GM12878 (cell line): ENCODE measurements around the gene CALHM1. TPM values are rescaled to one million over a fixed set of nuclear protein-coding genes. Genes with fewer than 3 reads are reported as not detected.

Source experiments
- ATAC-seq: fragments of 200-7000 bp; cut with Tn5 transposase; 3 replicates; pipeline ENCODE4 v1.9.1; 2020; ENCODE audit warnings: mild to moderate bottlenecking, moderate library complexity
- BruUV-seq: library from RNA; stranded (reverse); fragments of 400-500 nt; replicated peaks from 2 replicates; lab custom pipeline; 2021; lab: Mats Ljungman, UMichigan
- CTCF ChIA-PET: fragments of 300-600 bp; sonication (Branson Sonifier 250); formaldehyde crosslinking; extraction: SDS; loops from one replicate; lab custom pipeline; 2021; ENCODE audit warnings: inconsistent platforms; lab: Yijun Ruan, JAX
- POLR2A ChIA-PET: fragments of 350-600 bp; formaldehyde crosslinking; extraction: SDS; loops from one replicate; lab custom pipeline; 2021; ENCODE audit warnings: inconsistent platforms; lab: Charles Lee
- RAD21 ChIA-PET: fragments of 300-600 bp; sonication (Branson Sonifier 250); formaldehyde crosslinking; loops from one replicate; lab custom pipeline; 2023; ENCODE audit warnings: antibody characterized with exemption; ENCODE audit not compliant: unreplicated experiment; lab: Charles Lee
- SMC1A ChIA-PET: fragments of 300-600 bp; sonication (Branson Sonifier 250); formaldehyde crosslinking; loops from one replicate; lab custom pipeline; 2023; ENCODE audit not compliant: unreplicated experiment, uncharacterized antibody; lab: Charles Lee
- DNase-seq: peaks from one replicate; pipeline ENCODE4 v3.0.0-alpha.2; 2011; ENCODE audit warnings: low read depth, low spot score
- FAIRE-seq: peaks from 3 replicates; lab custom pipeline; 2011; peaks lifted over from hg19 to GRCh38; lab: Jason Lieb, UNC
- H2AFZ ChIP-seq: 2 replicates; pipeline ENCODE4 v1.6.0; 2011; ENCODE audit warnings: low read depth, low read length, control low read depth; ENCODE audit not compliant: control insufficient read depth
- H3K27ac ChIP-seq: 2 replicates; pipeline ENCODE4 v1.5.1; 2011; ENCODE audit warnings: control low read depth; ENCODE audit not compliant: control insufficient read depth, insufficient read depth
- H3K27me3 ChIP-seq, 2 experiments: replicated peaks in 1 of 2; 2 replicates each; pipeline versions ENCODE4 v1.6.0 to v1.6.1; 2011; ENCODE audit warnings: low read length in 1 of 2; ENCODE audit not compliant: control insufficient read depth in 2 of 2, insufficient read depth in 2 of 2
- H3K36me3 ChIP-seq, 2 experiments: 2 replicates each; pipeline ENCODE4 v1.5.1; 2011; ENCODE audit warnings: low read length in 1 of 2; ENCODE audit not compliant: control insufficient read depth in 2 of 2, insufficient read depth in 2 of 2
- H3K4me1 ChIP-seq: 2 replicates; pipeline ENCODE4 v1.6.1; 2011; ENCODE audit warnings: mild to moderate bottlenecking, low read length, moderate library complexity, mixed read lengths; ENCODE audit not compliant: control insufficient read depth, insufficient read depth
- H3K4me2 ChIP-seq: 2 replicates; pipeline ENCODE4 v1.6.0; 2011; ENCODE audit warnings: control low read depth; ENCODE audit not compliant: control insufficient read depth, insufficient read depth
- H3K4me3 ChIP-seq: fragments of 200-600 bp; sonication (generic); 2 replicates; pipeline ENCODE4 v1.5.1; 2016
- H3K79me2 ChIP-seq: 2 replicates; pipeline ENCODE4 v1.6.0; 2011; ENCODE audit warnings: low read length; ENCODE audit not compliant: control insufficient read depth, insufficient read depth
- H3K9ac ChIP-seq: 2 replicates; pipeline ENCODE4 v1.8.0; 2011; ENCODE audit warnings: low read length, control low read depth, mixed read lengths; ENCODE audit not compliant: control insufficient read depth, insufficient read depth
- H3K9me3 ChIP-seq: replicated peaks from 3 replicates; pipeline ENCODE4 v1.5.1; 2011; ENCODE audit warnings: mild to moderate bottlenecking, low read length; ENCODE audit not compliant: control insufficient read depth, insufficient read depth
- H4K20me1 ChIP-seq: 2 replicates; pipeline ENCODE4 v1.6.0; 2011; ENCODE audit not compliant: control insufficient read depth, insufficient read depth
- ASH2L ChIP-seq: fragments of 300-600, 200-600 bp; sonication (generic); IDR thresholded peaks from 2 replicates; pipeline ENCODE4 v1.6.1; 2017; ENCODE audit warnings: low read depth, mild to moderate bottlenecking, borderline replicate concordance
- BCLAF1 ChIP-seq: fragments of 450-650 bp; IDR thresholded peaks from 2 replicates; pipeline ENCODE4 v1.6.1; 2017; ENCODE audit warnings: antibody characterized with exemption, mild to moderate bottlenecking, moderate library complexity
- CHD1 ChIP-seq: IDR thresholded peaks from 2 replicates; pipeline ENCODE4 v1.6.1; 2012; ENCODE audit warnings: low read depth, low read length, improper control_type of control experiment
- CREM ChIP-seq: IDR thresholded peaks from 2 replicates; pipeline ENCODE4 v1.6.1; 2014; ENCODE audit warnings: antibody characterized with exemption, low read depth
- CUX1 ChIP-seq: IDR thresholded peaks from 2 replicates; pipeline ENCODE4 v1.6.1; 2012; ENCODE audit warnings: improper control_type of control experiment, low read depth, low read length; ENCODE audit not compliant: insufficient replicate concordance
- EGR1 ChIP-seq, 2 experiments: IDR thresholded peaks; 1 replicate in 1 of 2; 2 replicates in 1 of 2; pipeline ENCODE4 v1.6.1; 2011 to 2012; ENCODE audit warnings: low read depth in 2 of 2, low read length in 2 of 2, borderline replicate concordance in 1 of 2, mild to moderate bottlenecking in 1 of 2, moderate library complexity in 1 of 2
- ELK1 ChIP-seq: IDR thresholded peaks from 2 replicates; pipeline ENCODE4 v1.6.1; 2012; ENCODE audit warnings: low read depth, low read length, improper control_type of control experiment
- MTA2 ChIP-seq: fragments of 450-650 bp; IDR thresholded peaks from 2 replicates; pipeline ENCODE4 v1.6.1; 2016; ENCODE audit warnings: low read depth, mild to moderate bottlenecking, moderate library complexity
- NR2C2 ChIP-seq: IDR thresholded peaks from 2 replicates; pipeline ENCODE4 v1.6.1; 2011; ENCODE audit warnings: borderline replicate concordance, low read depth; ENCODE audit not compliant: control insufficient read depth, insufficient read length
- NR2F1 ChIP-seq: fragments of 450-650 bp; conservative IDR thresholded peaks from 2 replicates; pipeline ENCODE4 v1.6.1; 2017; ENCODE audit warnings: mild to moderate bottlenecking
- RAD51 ChIP-seq: fragments of 450-650 bp; IDR thresholded peaks from 2 replicates; pipeline ENCODE4 v1.6.1; 2016; ENCODE audit warnings: moderate library complexity, mild to moderate bottlenecking, inconsistent platforms
- TAF1 ChIP-seq: IDR thresholded peaks from 2 replicates; pipeline ENCODE4 v1.6.1; 2011; ENCODE audit warnings: mild to moderate bottlenecking, low read depth, low read length, borderline replicate concordance
- WGBS: methylation state at CpG from one replicate; pipeline ENCODE4 v1.1.6; 2016; ENCODE audit warnings: low lambda C conversion rate; ENCODE audit not compliant: insufficient replicate concordance, insufficient coverage; ENCODE audit errors: missing lambda C conversion rate; 5-methylcytosine and 5-hydroxymethylcytosine counted together
- in situ Hi-C: fragments of 300-500 bp; cut with MboI; formaldehyde crosslinking; loops from 9 replicates; pipeline ENCODE4 v1.14.3; 2018; ENCODE audit warnings: mixed read lengths
- intact Hi-C: fragments of 100-400 bp; cut with micrococcal nuclease; formaldehyde crosslinking; loops from one replicate; pipeline ENCODE4 v1.14.2; 2022; ENCODE audit not compliant: unreplicated experiment
- polyA plus RNA-seq, 11 experiments: library from polyadenylated mRNA; depleted of rRNA in 4 of 11; unstranded in 6 of 11; stranded (reverse) in 5 of 11; fragments of >200 nt; fragmentation: Nextera tagmentation in 4 of 11; fragmentation: Illumina TruSeq in 1 of 11; extraction: Ambion mirVana in 4 of 11; extraction: Trizol in 1 of 11; gene quantifications; 1 replicate in 1 of 11; 2 replicates in 10 of 11; pipeline versions ENCODE4 v1.2.1 to v1.2.3, GENCODE V29; 2011 to 2016; ENCODE audit warnings: inconsistent platforms in 2 of 11, missing spikeins in 2 of 11, low read depth in 1 of 11
- total RNA-seq, 4 experiments: library from RNA; depleted of rRNA in 3 of 4; stranded (reverse); fragments of >200 nt in 3 of 4; fragmentation: Illumina TruSeq in 1 of 4; extraction: Trizol in 1 of 4; gene quantifications; 2 replicates each; pipeline versions ENCODE4 v1.2.1 to v1.2.3, GENCODE V29; 2013 to 2021
- TF ChIP-seq, protein P1 (sequence below): IDR thresholded peaks from 2 replicates; pipeline ENCODE4 v1.6.1; 2011; ENCODE audit warnings: low read depth, low read length, improper control_type of control experiment, borderline replicate concordance

CALHM1 gene
- total and polyA plus RNA-seq, 10 of the 15 experiments (the other 5 are each of a cell fraction or from before 2014, with no cell fraction given) = 0.05 to 1.7 (median 0.17) TPM

DNA sequence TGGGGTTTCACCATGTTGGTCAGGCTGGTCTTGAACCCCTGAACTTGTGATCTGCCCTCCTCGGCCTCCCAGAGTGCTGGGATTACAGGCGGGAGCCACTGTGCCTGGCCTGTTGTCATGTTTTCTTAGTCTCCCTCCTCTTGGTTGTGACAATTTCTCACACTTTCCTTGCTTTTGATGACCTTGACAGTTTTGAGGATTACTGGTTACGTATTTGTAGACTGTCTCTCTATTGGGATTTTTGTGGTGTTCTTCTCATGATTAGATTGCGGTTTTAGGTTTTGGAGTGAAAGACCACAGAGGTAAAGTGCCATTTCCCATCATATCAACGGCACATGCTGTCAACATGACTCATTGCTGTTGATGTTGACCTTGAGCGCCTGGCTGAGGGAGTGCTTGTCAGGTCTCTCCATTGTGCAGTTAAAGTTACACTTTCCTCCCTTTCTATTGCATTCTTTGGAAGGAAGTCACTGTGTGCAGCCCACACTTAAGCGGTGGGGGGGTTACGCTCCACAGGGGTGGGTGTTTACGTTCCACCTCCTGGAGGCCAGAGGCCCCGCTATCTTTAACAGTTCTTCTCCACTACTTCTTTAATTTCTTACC is 45.6 kb upstream of the CALHM1 start:
- SMC1A ChIA-PET = interaction anchor here (0.7 to 1.7 kb wide), 4 partner anchors 9 to 71 kb away, joined by 3 to 7 read pairs (median 4); no protein-coding TSS in a partner anchor
- H3K36me3 ChIP-seq = no peaks in the 10 kb centered on the region
- peak; percentile 78 for ATAC-seq
- H3K9me3 ChIP-seq = no peaks in the 10 kb centered on the region
- no peak overlapping the region for H2AFZ ChIP-seq
- H3K79me2 ChIP-seq = no peaks in the 10 kb centered on the region
- peak; percentile 69 for FAIRE-seq
- peak; percentile 28 for DNase-seq
- H3K27ac ChIP-seq = no peak overlapping the region
- peaks cover 0 to 3% of the 10 kb centered on the region in 2 experiments; a peak in 1 of 4 replicates for H3K27me3 ChIP-seq
- in situ Hi-C loops = no loop called here
- peaks cover 6% of the 10 kb centered on the region for H3K4me1 ChIP-seq
- 38% methylated on average over 10 of the region's 10 CpGs for WGBS
- no TSS peak for BruUV-seq
- RAD21 ChIA-PET = no interaction called here
- H4K20me1 ChIP-seq = no peaks in the 10 kb centered on the region
- no peak overlapping the region for H3K4me3 ChIP-seq
- POLR2A ChIA-PET = no interaction called here
- intact Hi-C loops = loop anchor here (5.0 kb wide), 1 partner anchor 88 kb away; no protein-coding TSS in a partner anchor
- CTCF ChIA-PET = interaction anchor here (0.6 to 2.1 kb wide), 8 partner anchors 11 to 591 kb away, joined by 3 to 11 read pairs (median 5); no protein-coding TSS in a partner anchor
- H3K4me2 ChIP-seq = no peak overlapping the region
- H3K9ac ChIP-seq = no peak overlapping the region
- TF ChIP-seq CUX1 = no peak
- peak; percentile 76 for TF ChIP-seq NR2F1
- no peak for TF ChIP-seq ASH2L
- no peak for TF ChIP-seq NR2C2
- peak; percentile 69; the same call in 1 of the 2 replicates for TF ChIP-seq MTA2
- no peak for TF ChIP-seq CHD1
- TF ChIP-seq, protein P1, sequence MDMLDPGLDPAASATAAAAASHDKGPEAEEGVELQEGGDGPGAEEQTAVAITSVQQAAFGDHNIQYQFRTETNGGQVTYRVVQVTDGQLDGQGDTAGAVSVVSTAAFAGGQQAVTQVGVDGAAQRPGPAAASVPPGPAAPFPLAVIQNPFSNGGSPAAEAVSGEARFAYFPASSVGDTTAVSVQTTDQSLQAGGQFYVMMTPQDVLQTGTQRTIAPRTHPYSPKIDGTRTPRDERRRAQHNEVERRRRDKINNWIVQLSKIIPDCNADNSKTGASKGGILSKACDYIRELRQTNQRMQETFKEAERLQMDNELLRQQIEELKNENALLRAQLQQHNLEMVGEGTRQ = no peak
- no peak for TF ChIP-seq BCLAF1
- TF ChIP-seq TAF1 = no peak
- no peak for TF ChIP-seq RAD51
- TF ChIP-seq ELK1 = no peak
- TF ChIP-seq CREM = no peak
- TF ChIP-seq EGR1 (IDR thresholded peaks at IDR 0.05; ENCODE audit: borderline replicate concordance in 1 of 2, low read depth in 2 of 2, low read length in 2 of 2) = no peak
